H9 (cell line): ENCODE measurements around the gene MICALL2. TPM values are rescaled to one million over a fixed set of nuclear protein-coding genes. Genes with fewer than 3 reads are reported as not detected.

Source experiments
- DNase-seq: peaks from one replicate; pipeline ENCODE4 v3.0.0-alpha.2; 2017
- H2AFZ ChIP-seq: one replicate; pipeline ENCODE4 v1.6.1; 2013; ENCODE audit warnings: mild to moderate bottlenecking, low read length, control low read depth, moderate library complexity
- H2AK5ac ChIP-seq: 2 replicates; pipeline ENCODE4 v1.6.1; 2013; ENCODE audit warnings: low read length, control low read depth, mixed read lengths; ENCODE audit not compliant: insufficient read length
- H2BK120ac ChIP-seq: one replicate; pipeline ENCODE4 v1.6.1; 2013; ENCODE audit warnings: low read depth, mild to moderate bottlenecking, low read length, control low read depth, inconsistent platforms; ENCODE audit not compliant: poor library complexity, severe bottlenecking
- H2BK12ac ChIP-seq: 2 replicates; pipeline ENCODE4 v1.6.1; 2013; ENCODE audit warnings: low read length, control low read depth, mixed read lengths, low read depth; ENCODE audit not compliant: insufficient read length
- H2BK15ac ChIP-seq: 2 replicates; pipeline ENCODE4 v1.6.1; 2013; ENCODE audit warnings: low read depth, low read length, control low read depth
- H2BK20ac ChIP-seq: one replicate; pipeline ENCODE4 v1.6.1; 2013; ENCODE audit warnings: low read depth, mild to moderate bottlenecking, low read length, control low read depth, inconsistent platforms; ENCODE audit not compliant: poor library complexity, severe bottlenecking
- H2BK5ac ChIP-seq: 2 replicates; pipeline ENCODE4 v1.6.1; 2013; ENCODE audit warnings: low read length, control low read depth, mixed read lengths; ENCODE audit not compliant: insufficient read length
- H3K14ac ChIP-seq: 2 replicates; pipeline ENCODE4 v1.6.1; 2013; ENCODE audit warnings: low read length, control low read depth; ENCODE audit not compliant: insufficient read depth
- H3K18ac ChIP-seq: 2 replicates; pipeline ENCODE4 v1.6.1; 2013; ENCODE audit warnings: low read depth, mild to moderate bottlenecking, mixed read lengths, low read length, control low read depth; ENCODE audit not compliant: insufficient read length
- H3K23ac ChIP-seq: 2 replicates; pipeline ENCODE4 v1.6.1; 2013; ENCODE audit warnings: low read length, control low read depth, mixed read lengths, low read depth; ENCODE audit not compliant: insufficient read length
- H3K23me2 ChIP-seq: 2 replicates; pipeline ENCODE4 v1.6.1; 2013; ENCODE audit warnings: low read depth, mild to moderate bottlenecking, mixed read lengths, low read length, control low read depth; ENCODE audit not compliant: insufficient read length, poor library complexity, severe bottlenecking
- H3K27ac ChIP-seq: 2 replicates; pipeline ENCODE4 v1.5.1; 2013; ENCODE audit warnings: low read length, control low read depth, mixed read lengths, low read depth; ENCODE audit not compliant: insufficient read length
- H3K27me3 ChIP-seq: 2 replicates; pipeline ENCODE4 v1.6.1; 2013; ENCODE audit warnings: low read length, control low read depth, inconsistent platforms; ENCODE audit not compliant: insufficient read depth
- H3K4ac ChIP-seq: 2 replicates; pipeline ENCODE4 v1.6.1; 2013; ENCODE audit warnings: low read depth, mild to moderate bottlenecking, control low read depth, inconsistent platforms, low read length, moderate library complexity
- H3K4me1 ChIP-seq: 2 replicates; pipeline ENCODE4 v1.6.1; 2013; ENCODE audit warnings: low read length, control low read depth, inconsistent platforms; ENCODE audit not compliant: insufficient read depth
- H3K4me2 ChIP-seq: 2 replicates; pipeline ENCODE4 v1.6.1; 2013; ENCODE audit warnings: low read length, control low read depth, mixed read lengths; ENCODE audit not compliant: insufficient read length, insufficient read depth
- H3K56ac ChIP-seq: 2 replicates; pipeline ENCODE4 v1.6.1; 2013; ENCODE audit warnings: low read depth, mild to moderate bottlenecking, mixed read lengths, low read length, control low read depth; ENCODE audit not compliant: insufficient read length
- H3K79me1 ChIP-seq: 2 replicates; pipeline ENCODE4 v1.6.1; 2013; ENCODE audit warnings: low read depth, mild to moderate bottlenecking, moderate library complexity, low read length, control low read depth, inconsistent platforms; ENCODE audit not compliant: insufficient read depth, poor library complexity, severe bottlenecking
- H3K79me2 ChIP-seq: 2 replicates; pipeline ENCODE4 v1.6.1; 2013; ENCODE audit warnings: low read length, control low read depth, inconsistent platforms; ENCODE audit not compliant: insufficient read depth
- H3K9ac ChIP-seq: 2 replicates; pipeline ENCODE4 v1.6.1; 2013; ENCODE audit warnings: low read length, control low read depth, mixed read lengths; ENCODE audit not compliant: insufficient read length; ENCODE audit errors: extremely low read depth
- H3K9me3 ChIP-seq: one replicate; pipeline ENCODE4 v1.6.1; 2013; ENCODE audit warnings: low read depth, low read length, inconsistent platforms; ENCODE audit not compliant: control insufficient read depth
- H3T11ph ChIP-seq: one replicate; pipeline ENCODE4 v1.6.1; 2013; ENCODE audit warnings: mild to moderate bottlenecking, low read length, control low read depth, inconsistent platforms
- H4K20me1 ChIP-seq: one replicate; pipeline ENCODE4 v1.6.1; 2013; ENCODE audit not compliant: control insufficient read depth, insufficient read length, insufficient read depth
- H4K5ac ChIP-seq: 2 replicates; pipeline ENCODE4 v1.6.1; 2013; ENCODE audit warnings: low read depth, mild to moderate bottlenecking, mixed read lengths, low read length, control low read depth; ENCODE audit not compliant: insufficient read length
- H4K8ac ChIP-seq: replicated peaks from 2 replicates; pipeline ENCODE4 v1.6.1; 2013; ENCODE audit warnings: low read length, control low read depth, mixed read lengths, low read depth; ENCODE audit not compliant: insufficient read length
- H4K91ac ChIP-seq: 2 replicates; pipeline ENCODE4 v1.6.1; 2013; ENCODE audit warnings: low read depth, mild to moderate bottlenecking, moderate library complexity, mixed read lengths, low read length, control low read depth; ENCODE audit not compliant: insufficient read length
- H3K27ac Mint-ChIP-seq, 3 experiments: 2 replicates in 2 of 3; 3 replicates in 1 of 3; pipeline ENCODE4 v1.8.0; 2020 to 2021; ENCODE audit warnings: mixed read lengths in 3 of 3, mild to moderate bottlenecking in 1 of 3, moderate library complexity in 1 of 3
- H3K27me3 Mint-ChIP-seq: 2 replicates; pipeline ENCODE4 v1.8.0; 2021; ENCODE audit warnings: low read depth, mild to moderate bottlenecking, moderate library complexity, mixed read lengths
- H3K36me3 Mint-ChIP-seq, 3 experiments: 2 replicates in 2 of 3; 3 replicates in 1 of 3; pipeline ENCODE4 v1.8.0; 2020 to 2021; ENCODE audit warnings: low read depth in 3 of 3, mixed read lengths in 3 of 3; ENCODE audit not compliant: insufficient read depth in 1 of 3
- H3K4me1 Mint-ChIP-seq, 2 experiments: 2 replicates each; pipeline ENCODE4 v1.8.0; 2020; ENCODE audit warnings: mixed read lengths in 2 of 2
- H3K4me3 Mint-ChIP-seq, 2 experiments: 2 replicates in 1 of 2; 3 replicates in 1 of 2; pipeline ENCODE4 v1.8.0; 2020 to 2021; ENCODE audit warnings: mild to moderate bottlenecking in 2 of 2, mixed read lengths in 2 of 2, moderate library complexity in 1 of 2
- H3K9me3 Mint-ChIP-seq, 2 experiments: 2 replicates in 1 of 2; 3 replicates in 1 of 2; pipeline ENCODE4 v1.8.0; 2020; ENCODE audit warnings: mild to moderate bottlenecking in 2 of 2, mixed read lengths in 2 of 2, moderate library complexity in 1 of 2
- CTCF ChIP-seq: fragments of 200-600 bp; sonication (generic); conservative IDR thresholded peaks from 3 replicates; pipeline ENCODE4 v1.8.0; 2021; ENCODE audit warnings: antibody characterized with exemption, mild to moderate bottlenecking
- WGBS: extraction: QIAGEN DNeasy Blood & Tissue Kit; methylation state at CpG from one replicate; pipeline ENCODE4 v1.1.7; 2013; ENCODE audit warnings: missing lambda C conversion rate, low lambda C conversion rate, mixed read lengths; ENCODE audit not compliant: insufficient read length; ENCODE audit errors: extremely low coverage; 5-methylcytosine and 5-hydroxymethylcytosine counted together
- total RNA-seq: library from RNA; stranded (reverse); gene quantifications from 2 replicates; pipeline ENCODE4 v1.2.1, GENCODE V29; 2021

The MICALL2 gene
- total RNA-seq, 1 experiment from 2014 or later: 7.1 TPM

- WGBS: no CpG with 5 or more reads among the region's 28 CpGs
- no peaks in the 10 kb centered on the region for H3K23me2 ChIP-seq
- no peaks in the 10 kb centered on the region for H3K79me1 ChIP-seq
- no peak overlapping the region for H2BK5ac ChIP-seq
- H3K9ac ChIP-seq: no peak overlapping the region
- no peak overlapping the region for H4K91ac ChIP-seq
- H2BK12ac ChIP-seq: no peak overlapping the region
- Mint-ChIP-seq H3K36me3 (no peaks in the 10 kb centered on the region), H3K27ac (no peak overlapping the region), H3K4me3 (no peak overlapping the region), H3K27me3 (peaks cover 46% of the 10 kb centered on the region), H3K9me3 (no peaks in the 10 kb centered on the region; a peak in 1 of 5 replicates), H3K4me1 (peaks cover 2 to 11% of the 10 kb centered on the region in 2 experiments; a peak in 2 of 4 replicates)
- H2AK5ac ChIP-seq: no peak overlapping the region
- no peak overlapping the region for H3K23ac ChIP-seq
- no peak overlapping the region for H3K4me2 ChIP-seq
- no peak overlapping the region for H3K27ac ChIP-seq
- no peaks in the 10 kb centered on the region for H3K9me3 ChIP-seq
- H4K8ac ChIP-seq: no peak overlapping the region
- no peak overlapping the region for H3K14ac ChIP-seq
- H2BK120ac ChIP-seq: no peak overlapping the region
- H3T11ph ChIP-seq: no peak overlapping the region
- H3K27me3 ChIP-seq: no peaks in the 10 kb centered on the region
- H3K4me1 ChIP-seq: no peaks in the 10 kb centered on the region
- no peak for TF ChIP-seq CTCF
- H3K56ac ChIP-seq: no peak overlapping the region
- H4K5ac ChIP-seq: no peak overlapping the region
- H2BK15ac ChIP-seq: no peak overlapping the region
- H3K79me2 ChIP-seq: no peaks in the 10 kb centered on the region
- no peak overlapping the region for H2BK20ac ChIP-seq
- no peak for DNase-seq
- H3K4ac ChIP-seq: no peak overlapping the region
- no peak overlapping the region for H2AFZ ChIP-seq
- no peaks in the 10 kb centered on the region for H4K20me1 ChIP-seq
- H3K18ac ChIP-seq: no peak overlapping the region
Measured at GRCh38 chr7:1411414-1411813, 47.9 kb downstream of the MICALL2 start.
